ENCODE measurements around the gene HOOK2. TPM values are rescaled to one million over a fixed set of nuclear protein-coding genes. Genes with fewer than 3 reads are reported as not detected.
"Not testable (repeated sequence)": the region's sequence is repeated elsewhere in the genome, so short reads cannot be mapped to it uniquely, and the experiment has no call there.

The HOOK2 gene
- total RNA-seq, 2 donors from 2014 or later = 20.2 to 21.7 TPM

DNA sequence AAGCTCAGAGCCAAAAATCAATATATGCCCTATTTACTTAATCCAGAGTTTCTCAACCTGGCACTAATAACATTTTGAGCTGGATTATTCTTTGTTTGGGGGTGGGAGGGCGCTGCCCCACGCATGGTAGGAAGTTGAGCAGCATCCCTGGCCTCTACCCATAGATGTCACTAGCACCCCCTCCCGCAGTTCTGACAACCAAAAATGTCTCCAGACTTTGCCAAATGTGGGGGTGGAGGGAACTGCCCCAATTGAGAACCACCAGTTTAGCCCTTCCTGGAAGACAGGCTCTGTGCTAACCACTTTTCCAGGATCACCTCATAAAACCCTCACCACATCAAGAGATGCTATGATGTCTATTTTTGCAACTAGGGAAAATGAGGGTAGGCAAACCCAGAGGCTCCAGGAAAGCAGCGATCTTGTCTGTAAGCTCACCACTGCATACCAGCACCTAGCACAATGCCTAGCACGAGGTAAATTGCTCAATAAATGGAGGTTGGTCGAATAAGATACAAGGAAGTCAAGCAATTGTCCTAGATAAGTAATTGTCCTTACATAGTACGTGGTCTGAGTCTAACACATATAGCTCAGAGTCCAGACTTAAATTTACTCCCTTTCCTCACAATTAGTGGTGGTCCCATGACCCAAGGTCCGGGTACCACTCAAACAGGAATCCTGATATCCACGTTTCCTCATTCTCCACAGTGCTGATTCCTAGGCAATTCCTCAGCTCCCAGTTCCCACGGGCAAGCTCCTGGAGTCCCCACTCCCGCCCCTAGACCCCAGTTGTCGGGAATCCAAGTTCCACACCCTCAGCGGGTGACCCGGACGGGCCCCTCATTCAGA lies 41.8 kb downstream of the HOOK2 start:
- intact Hi-C loops (cut with DNase I) = loop anchor here in 1 of 2 donors (2.0 kb wide), 1 partner anchor 37 kb away; the partner anchor contains the start of gene FBXW9
- DNase-seq (ENCODE audit: low spot score) = no peak

DNA sequence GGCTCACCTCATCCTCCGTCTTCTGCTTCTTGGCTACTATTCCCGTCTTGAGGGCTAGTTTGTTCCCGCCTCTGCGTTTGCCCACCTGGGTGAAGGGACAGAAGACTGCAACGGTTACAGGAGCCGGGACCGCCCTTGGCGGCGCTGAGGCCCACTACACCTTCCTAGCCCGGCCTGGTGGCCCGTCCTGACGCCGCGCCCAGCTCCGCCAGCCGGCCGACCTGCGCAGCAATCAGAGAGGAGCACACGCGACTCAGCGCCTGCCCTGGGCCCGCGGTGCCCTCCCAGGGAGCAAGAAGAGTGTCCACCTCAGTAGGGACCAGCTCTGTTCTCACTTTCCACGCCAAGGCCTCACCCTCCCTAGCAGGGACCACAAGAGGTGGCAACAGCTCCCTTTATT lies 44.0 kb downstream of the HOOK2 start:
- intact Hi-C loops (cut with DNase I) = no loop called here
- no peak for DNase-seq (ENCODE audit: low spot score)

GRCh38 chr19:12730064-12730463 lies 45.3 kb downstream of the HOOK2 start:
- DNase-seq (ENCODE audit: low spot score) = no peak
- intact Hi-C loops (cut with DNase I) = no loop called here

DNA sequence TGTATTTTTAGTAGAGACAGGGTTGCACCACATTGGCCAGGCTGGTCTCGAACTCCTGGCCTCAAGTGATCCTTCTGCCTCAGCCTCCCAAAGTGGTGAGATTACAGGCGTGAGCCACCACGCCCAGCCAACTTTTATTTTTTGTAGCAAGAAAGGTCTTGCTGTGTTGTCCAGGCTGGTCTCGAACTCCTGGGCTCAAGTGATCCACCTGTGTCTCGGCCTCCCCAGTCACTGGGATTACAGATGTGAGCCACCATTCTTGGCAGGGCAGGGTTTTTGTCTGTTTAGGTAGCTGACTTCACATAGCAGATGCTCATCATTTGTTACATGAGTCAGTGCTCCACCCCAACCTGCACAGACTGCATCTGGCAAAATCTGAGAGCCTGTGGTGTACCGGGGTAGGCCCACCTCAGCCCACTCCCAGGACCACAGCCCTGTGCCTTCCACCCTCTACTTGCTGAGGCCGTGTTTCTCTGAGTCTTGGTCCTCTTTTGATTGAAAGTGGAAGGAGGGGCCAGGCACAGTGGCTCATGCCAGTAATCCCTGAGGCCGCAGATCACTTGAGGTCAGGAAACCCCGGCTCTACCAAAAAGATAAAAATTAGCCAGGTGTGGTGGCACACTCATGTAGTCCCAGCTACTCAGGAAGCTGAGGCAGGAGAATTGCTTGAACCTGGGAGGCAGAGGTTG lies 47.5 kb downstream of the HOOK2 start:
- intact Hi-C loops (cut with DNase I) = no loop called here
- DNase-seq (ENCODE audit: low spot score) = no peak

GRCh38 chr19:12726988-12727316 lies 48.4 kb downstream of the HOOK2 start:
- DNase-seq (ENCODE audit: low spot score) = no peak
- intact Hi-C loops (cut with DNase I) = no loop called here

GRCh38 chr19:12725612-12726011 lies 49.7 kb downstream of the HOOK2 start:
- intact Hi-C loops (cut with DNase I); DNase-seq (ENCODE audit: low spot score): not testable (repeated sequence)

DNA sequence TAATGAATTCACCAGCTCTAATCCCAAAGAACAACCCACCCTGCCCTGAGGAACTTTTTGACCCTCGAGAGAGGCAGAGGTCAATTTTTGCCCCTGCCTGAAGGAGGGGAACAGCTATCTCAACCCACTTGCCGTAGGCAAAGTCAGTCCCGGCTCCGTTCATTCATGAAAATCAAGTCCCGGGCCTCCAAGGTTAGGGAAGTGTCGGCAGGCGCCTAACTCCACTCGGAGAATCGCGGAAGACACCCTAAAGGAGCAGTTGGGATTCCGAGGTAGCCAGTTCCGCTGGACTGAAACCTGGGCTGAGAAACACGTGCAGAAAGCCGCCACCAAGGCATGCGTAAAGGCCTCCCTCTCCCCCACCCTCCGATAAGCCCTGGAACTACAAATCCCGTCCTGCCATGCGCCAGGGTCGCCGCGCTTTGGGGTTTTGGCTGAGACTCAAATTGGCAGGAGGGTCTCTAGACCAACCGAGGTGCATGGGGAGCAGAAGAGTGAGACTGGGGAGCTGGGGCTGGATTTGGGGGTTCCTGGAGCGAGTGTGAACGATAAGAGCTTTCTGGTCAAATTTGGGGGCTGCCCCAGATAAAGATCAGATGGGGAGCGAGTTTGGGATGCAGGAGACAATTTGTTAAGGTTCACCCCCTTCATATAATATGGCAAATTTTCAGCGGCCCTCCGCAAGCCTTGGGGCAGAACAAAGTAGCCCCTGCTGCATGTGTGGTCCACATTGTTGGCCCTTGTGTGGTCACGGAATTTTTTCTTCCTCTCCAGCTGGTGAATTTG lies 51.5 kb downstream of the HOOK2 start, which contains the start of gene TNPO2:
Gene TNPO2, minus strand, starts transcription at position 292 of the 786 bp plus-strand sequence. CDS start 2,955 bp downstream, outside the sequence.
- DNase-seq (ENCODE audit: low spot score) = no peak
- intact Hi-C loops (cut with DNase I) = no loop called here

- intact Hi-C loops (cut with DNase I) = no loop called here
- no peak for DNase-seq (ENCODE audit: low spot score)
These were observed 52.0 kb downstream of the HOOK2 start for GRCh38 chr19:12723381-12723640.

DNA sequence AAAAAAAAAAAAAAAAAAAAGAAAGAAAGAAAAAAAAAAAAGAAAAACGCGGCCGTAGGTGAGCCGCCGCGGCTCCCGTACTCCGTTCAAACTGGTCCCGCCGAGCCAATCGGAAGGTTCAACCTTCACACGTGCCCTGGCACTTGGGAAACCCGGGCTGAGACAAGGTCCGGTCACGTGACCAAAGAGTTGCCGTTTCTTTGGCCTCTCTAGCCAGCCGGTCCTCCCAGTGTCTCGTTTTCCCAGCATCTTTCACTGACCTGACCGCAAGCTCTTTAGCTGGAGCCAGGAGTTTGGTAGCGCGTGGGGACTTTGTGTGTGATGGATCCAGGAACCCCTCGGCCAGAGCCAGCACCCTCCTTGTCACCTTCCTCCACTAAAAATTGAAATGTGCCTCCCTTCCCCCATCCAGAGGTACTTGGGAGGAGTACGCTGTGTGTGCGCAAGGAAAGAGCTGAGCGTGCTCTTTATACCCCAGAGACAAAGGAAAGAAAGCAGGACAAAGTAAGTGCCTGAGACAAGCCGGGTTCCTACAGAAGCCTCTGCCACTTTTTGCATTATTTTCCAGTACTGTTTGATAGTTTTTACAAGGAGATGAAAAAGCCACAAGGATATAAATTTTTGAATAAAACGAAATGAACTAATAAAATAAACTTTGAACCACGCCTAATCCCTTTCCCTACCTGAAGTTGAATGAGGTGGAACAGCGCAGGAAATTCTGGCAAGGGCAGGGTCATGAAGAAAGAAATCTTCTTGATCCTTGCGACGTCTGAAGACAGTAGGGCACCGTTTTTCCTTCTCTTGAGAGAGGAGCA lies 52.6 kb downstream of the HOOK2 start:
- intact Hi-C loops (cut with DNase I) = no loop called here
- DNase-seq (ENCODE audit: low spot score) = peak; percentile 98

DNA sequence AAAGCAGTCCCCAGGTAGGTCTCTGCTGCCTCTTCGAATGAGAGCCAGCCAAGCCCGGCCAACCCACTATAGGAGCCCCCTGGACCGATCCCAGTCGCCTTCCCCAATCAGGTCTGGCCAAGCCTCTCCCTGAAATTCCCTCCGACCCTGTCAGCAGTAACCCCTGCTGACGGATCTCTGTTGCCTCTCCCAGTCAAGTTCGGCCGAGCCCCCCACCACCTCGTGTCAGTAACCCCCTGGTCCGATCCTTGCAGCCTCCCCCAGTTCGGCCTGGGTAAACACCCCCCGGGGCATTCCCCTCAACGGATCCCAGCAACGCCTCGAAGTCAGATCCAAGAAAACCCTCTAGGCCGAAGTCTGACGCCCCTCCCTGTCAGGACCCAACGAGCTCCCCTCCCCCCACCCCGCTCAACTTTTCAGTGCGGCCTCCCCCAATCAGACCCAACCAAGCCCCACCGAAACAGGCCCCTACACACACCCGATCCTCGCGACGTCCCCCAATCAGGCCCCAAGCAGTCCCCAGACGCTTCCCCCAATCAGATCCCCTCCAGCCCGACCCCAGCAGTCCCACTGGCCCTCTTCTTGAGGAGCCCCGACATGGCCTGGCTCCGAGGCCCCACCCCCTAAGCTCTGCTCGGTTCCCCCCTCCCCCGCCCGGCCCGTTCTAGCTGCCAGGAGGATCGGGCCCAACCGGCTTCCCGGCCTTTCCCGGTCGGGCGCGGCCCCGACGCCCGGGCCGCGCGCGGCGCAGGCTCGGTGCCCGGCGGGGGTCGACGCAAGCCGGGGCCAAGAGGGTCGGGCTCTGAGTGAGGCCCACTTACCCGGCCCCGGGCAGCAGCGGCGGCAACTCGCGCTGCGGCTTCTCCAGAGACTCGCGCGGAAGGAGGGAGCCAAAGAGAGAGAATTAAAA lies 53.4 kb downstream of the HOOK2 start:
- intact Hi-C loops (cut with DNase I) = no loop called here
- peak; percentile 88 for DNase-seq (ENCODE audit: low spot score)

DNA sequence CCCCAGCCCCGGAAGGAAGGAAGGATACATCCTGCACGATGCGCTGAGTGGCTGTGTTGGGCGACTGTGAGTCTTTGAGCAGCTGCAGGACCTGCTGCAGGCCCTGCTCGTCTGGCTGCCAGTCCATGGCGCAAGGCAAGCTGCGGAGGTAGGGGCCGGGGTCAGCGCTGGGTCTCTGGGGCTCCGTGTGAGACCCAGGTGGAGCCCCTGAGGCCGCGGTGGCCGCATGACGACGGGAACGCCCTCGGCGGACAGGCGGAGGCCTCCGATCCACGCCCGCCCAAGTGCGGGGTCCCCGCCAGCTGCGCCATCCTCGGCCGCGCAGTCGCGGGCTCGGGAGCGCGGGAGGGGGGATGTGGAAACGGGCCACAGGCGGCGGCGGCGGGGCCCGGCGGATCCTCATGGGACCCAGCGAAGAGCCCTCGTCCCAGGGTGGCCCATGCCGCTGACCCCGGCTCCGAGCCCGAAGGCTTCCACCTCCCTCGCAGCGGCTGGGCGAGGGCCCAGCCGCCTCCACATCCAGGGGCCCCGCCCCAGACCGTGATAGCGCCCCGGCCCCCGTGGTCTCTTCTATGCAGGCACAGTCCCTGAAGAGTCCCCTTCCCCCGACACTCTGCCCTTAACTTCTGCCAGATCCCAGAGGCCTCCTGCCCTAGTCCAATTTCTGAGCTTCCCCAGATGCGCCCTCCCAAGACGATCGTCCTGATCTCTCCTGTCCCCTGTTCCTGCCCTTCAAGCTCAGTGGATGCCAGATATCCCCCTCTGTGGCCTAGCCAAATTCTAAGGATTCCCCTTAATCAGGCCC lies 54.3 kb downstream of the HOOK2 start:
- DNase-seq (ENCODE audit: low spot score) = no peak
- intact Hi-C loops (cut with DNase I) = no loop called here

- intact Hi-C loops (cut with DNase I) = no loop called here
- DNase-seq (ENCODE audit: low spot score) = no peak
These were observed 55.1 kb downstream of the HOOK2 start for GRCh38 chr19:12720296-12720695.

DNA sequence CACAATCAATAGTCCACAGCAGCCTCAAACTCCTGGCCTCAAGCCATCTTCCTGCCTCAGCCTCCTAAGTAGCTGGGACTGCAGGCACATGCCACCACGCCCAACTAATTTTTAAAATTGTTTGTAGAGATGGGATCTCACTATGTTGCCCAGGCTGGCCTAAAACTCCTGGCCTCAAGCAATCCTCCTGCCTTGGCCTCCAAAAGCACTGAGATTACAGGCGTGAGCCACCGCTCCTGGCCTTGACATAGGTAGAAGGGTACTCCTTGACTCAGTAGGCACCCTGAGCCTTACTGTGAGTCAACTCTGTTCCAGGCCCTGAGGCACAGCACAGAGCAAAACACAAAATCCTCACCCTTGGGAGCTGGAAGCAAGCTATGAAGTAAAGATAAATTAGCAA lies 59.4 kb downstream of the HOOK2 start:
- intact Hi-C loops (cut with DNase I) = no loop called here
- no peak for DNase-seq (ENCODE audit: low spot score)

DNA sequence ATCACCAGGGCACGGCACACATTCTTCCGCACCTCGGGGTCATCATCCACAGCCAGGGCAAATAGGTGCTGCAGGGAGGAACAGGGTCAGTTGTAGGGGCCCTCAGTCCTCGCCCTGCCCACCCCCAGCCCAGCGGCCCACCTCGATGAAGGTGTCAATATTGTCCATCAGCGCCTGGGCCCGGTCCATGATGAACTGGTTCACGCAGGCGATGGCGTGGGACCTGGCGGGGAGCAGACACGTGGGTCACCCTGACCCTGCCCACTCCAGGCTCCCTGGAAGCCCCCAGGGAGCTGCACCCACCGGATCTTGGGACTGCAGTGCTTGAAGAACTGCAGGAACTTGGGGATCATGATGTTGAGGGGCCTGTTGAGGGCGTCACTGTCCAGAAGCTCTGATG lies 60.2 kb downstream of the HOOK2 start:
- intact Hi-C loops (cut with DNase I) = no loop called here
- no peak for DNase-seq (ENCODE audit: low spot score)

DNA sequence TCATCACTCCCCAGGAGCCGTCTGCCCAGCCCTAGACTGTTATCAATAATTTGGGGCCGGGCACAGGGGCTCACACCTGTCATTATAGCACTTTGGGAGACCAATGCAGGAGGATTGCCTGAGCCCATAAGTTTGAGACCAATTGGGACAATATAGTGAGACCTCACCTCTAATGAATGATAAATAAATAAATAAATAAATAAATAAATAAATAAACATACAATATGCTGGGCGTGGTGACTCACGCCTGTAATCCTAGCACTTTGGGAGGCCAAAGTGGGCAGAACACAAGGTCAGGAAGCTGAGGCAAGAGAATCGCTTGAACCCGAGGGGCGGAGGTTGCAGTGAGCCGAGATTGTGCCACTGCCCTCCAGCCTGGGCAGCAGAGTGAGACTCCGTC lies 62.0 kb downstream of the HOOK2 start:
- DNase-seq (ENCODE audit: low spot score); intact Hi-C loops (cut with DNase I): not testable (repeated sequence)

Data from posterior vena cava (tissue), 2 donors.